KG1 (cell line): Measurements from ENCODE around the gene PERCC1.

Source experiments
- DNase-seq: peaks from one replicate; lab custom pipeline; 2025; lab: John Stamatoyannopoulos, UW

PERCC1 gene

GRCh38 chr16:1450218-1450617, 19.3 kb downstream of the PERCC1 start:
- DNase-seq, result no peak

GRCh38 chr16:1450841-1451240, 20.0 kb downstream of the PERCC1 start:
- DNase-seq, result no peak

DNA sequence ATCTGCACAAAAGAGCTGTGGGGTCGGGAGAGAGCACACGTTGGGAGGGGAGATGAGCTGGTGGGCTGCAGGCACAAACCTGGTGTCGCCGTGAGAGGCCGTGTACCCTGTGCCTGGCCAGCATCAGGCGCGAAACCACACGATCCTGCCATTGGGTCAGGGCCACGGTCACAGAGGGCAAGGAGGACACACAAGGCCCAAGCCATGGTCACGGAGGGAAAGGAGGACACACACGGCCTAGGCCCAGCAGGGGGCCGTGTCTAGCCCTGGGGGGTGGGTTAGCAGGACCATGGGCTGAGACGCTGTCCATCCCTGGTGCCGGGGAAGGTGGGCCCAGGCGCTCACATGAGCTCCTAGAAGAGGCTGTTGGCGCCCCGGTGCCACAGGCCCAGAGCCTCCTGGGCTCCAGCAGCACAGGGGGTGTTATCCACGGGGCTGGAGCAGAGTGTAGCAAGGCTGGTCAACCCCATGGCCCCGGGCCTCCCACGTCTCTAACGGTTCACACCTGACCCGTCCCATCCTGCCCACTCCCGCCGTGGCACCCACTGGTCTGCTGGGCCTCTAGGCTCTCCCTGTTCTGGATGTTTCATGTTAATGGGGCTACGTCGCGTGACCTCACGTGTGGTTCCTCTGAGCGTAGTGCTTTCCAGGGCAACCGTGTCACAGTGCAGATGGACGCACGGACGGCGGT, 21.0 kb downstream of the PERCC1 start:
- DNase-seq, result no peak

DNA sequence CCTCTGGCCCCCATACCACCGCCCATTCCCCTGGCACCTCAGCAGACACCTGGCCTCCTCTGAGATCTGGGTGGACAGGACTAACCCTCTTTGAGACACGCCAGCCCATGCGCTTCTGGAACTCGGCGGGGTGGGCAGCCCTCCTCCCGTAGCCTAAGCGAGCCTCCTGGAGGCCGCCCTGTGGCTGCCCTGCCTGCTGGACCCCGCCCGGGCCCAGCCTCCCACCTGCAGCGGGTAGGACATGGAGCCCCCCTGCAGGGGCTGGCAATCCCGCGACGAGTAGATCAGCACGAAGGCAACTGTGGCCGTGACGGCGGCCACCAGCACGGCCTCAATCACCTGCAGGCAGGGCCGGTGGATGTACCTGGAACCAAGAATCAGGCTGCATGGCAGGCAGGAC, 21.7 kb downstream of the PERCC1 start:
- DNase-seq, result no peak

DNA sequence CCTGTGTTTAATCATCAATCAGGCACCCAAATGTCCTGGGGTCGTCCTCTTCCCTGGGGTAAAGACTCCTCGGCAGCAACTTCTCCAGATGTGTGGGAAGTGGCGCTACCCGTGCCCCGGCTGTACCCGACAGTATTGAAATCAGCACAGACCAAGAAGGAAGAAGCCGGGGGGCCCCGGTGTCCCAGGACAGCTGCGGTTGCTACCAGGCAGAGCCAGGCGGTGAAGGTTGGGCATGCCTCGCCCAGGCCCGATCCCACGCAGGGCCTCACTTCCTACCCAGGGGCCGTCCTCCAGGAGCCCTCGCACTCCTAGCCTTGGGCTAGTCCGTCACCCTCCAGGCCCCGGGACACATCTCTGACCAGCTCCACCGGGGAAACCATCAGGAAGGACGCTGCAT, 22.4 kb downstream of the PERCC1 start:
- DNase-seq, result no peak

DNA sequence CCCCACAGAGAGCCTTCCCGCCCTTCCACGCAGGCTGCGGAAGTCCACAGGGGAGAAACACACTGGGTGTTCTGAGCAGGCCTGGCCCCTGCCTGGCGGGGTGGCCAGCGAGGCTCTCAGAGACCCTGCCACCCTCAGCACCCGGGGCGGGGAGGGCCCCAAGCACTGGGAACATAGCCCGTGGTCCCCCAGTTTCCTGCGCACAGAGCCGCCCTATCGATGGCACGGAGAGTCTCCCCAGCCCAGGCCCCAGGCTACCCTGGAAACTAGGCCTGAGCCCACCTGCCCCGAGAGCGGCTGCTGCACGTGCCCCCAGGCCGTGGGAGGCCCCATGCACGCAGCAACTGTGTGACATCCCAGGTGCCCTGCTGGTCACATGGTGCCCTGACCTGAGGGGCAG, 23.7 kb downstream of the PERCC1 start:
- no peak for DNase-seq

DNA sequence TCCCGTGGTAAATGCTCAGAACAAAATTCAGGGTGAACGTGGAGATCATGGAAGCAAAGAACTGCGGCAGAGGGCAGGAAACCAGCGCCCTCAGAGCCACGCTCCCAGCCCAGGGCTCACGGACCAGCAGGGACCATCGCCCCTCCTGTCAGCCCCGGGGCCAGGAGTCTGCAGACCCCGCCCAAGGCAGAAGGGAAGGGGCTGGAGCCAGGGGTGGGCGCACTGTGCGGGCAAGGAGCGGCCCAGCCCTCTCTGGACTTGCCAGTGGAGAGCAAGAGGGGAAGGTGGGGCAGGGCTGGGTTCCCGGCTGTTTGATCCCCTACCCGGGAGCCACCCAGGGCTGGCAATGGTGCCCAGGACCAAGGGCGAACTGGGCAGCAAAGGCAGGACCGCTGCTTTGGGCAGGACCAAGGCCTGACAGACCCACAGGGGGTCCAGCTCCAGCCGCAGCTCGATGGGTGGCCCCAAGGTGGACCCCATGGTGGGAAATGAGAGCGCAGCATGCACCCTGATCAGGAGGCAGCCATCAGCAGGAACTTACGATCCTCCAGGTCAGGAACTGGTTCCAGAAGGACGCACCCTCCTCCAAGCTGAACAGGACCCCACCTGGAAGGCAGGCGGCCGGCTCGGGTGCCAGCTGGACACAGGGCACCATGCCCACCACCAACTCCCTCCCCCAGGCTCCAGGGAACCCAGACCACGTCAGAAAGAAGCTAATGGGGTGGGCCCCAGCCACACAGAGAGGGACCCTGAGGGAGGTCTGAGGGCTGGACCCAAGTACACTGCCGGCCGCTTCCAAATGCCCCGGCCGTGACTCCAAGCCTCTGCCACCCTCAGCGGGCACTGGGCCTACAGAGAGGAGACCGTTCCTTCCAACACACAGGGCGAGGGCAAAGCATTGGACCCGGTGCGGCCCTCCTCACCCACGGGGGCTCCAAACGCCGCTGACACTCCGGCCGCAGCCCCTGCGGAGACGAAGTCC, 24.6 kb downstream of the PERCC1 start:
- DNase-seq, result no peak

DNA sequence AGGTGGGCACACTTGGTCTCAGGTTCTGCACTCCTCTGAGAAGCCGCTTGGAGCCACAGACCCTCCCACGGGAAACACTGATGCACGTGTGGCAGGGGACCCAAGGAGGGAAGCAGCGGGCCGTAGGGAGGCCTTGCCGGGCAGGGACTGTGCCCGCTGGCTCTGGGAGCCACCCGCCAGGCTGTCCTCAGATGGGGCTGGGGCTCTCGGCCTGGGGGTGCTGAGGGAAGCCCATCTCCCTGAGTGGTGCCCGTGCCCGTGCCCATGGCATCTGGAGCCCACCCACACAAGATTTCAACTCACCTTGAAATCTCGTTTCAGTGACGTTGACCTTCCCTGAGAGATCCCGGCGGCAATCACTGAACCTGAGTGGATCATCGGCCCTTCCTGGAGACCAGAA, 26.1 kb downstream of the PERCC1 start:
- no peak for DNase-seq

DNA sequence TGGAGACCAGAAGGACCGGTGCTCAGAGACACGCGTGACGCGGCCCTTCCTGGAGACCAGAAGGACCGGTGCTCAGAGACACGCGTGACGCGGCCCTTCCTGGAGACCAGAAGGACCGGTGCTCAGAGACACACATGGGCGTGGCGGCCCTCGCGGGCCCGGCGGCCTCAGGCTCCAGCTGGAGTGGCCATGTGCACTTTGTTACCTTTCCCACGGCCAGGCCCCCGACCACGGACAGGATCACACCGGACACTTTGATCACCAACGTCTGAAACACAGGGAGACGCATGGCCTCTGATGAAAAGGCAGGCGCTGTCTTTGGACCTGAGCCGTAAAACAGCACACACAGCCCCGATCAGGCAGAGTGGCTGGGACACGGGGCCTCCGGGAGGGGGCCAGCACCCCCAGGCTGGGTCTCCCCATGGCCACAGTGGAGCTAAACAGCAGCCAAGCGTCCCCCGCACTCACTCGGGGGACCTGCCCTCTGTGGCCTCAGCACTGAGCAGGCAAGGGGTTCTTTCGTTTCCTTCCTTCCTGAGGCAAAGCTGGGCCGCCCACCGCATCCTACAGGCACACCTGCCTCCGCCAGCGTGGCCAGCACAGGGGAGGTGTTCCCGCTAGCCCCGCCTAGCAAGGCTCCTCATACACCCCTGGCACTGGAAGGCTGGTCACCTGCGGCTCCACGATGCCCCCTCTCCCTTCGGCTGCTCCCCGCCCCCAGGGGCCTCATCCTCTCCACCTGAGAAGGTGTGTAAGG, 26.8 kb downstream of the PERCC1 start:
- no peak for DNase-seq

- DNase-seq, result no peak
These were observed 27.6 kb downstream of the PERCC1 start for GRCh38 chr16:1458336-1458976.

DNA sequence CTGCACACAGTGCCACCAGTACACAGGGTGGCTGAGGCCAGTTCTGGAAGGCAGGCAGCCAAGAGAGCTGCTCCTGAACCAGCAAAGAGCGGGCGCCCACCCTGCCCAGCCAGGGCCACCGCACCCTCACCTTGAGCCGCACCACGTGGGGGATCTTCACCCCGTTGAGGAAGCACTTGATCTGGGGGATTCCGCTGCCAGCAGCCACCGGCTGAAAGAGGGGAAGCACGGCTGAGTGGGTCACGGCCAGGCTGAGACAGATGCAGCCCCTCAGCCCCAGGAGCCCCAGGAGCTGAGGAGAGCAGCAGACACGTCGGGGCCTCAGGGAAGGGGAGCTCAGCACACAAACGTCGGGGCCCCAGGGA, 28.1 kb downstream of the PERCC1 start:
- no peak for DNase-seq

DNA sequence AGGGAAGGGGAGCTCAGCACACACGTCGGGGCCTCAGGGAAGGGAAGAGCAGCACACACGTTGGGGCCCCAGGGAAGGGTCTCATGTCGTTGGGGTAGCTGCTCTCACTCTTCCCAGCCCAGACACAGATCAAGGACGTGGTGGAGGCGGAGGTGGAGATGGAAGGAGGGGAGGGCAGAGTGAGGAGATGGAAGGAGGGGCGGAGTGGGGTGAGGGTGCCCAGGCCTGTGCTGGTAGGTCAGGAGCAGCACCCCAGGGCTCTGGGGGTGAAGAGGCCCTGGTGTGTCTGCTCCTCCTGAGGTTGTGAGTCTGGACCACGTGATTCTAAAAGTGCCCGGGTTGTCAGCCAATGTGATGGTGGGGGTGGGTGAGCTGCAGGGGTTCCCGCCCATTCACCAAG, 29.1 kb downstream of the PERCC1 start:
- DNase-seq, result no peak

- DNase-seq, result no peak
These were observed 29.8 kb downstream of the PERCC1 start for GRCh38 chr16:1460602-1461138.

- no peak for DNase-seq
These were observed 30.3 kb downstream of the PERCC1 start for GRCh38 chr16:1461146-1461545.

- DNase-seq, result no peak
These were observed 33.5 kb downstream of the PERCC1 start for GRCh38 chr16:1464196-1464893.

GRCh38 chr16:1464894-1465566, 34.2 kb downstream of the PERCC1 start:
- no peak for DNase-seq

GRCh38 chr16:1465567-1465915, 34.7 kb downstream of the PERCC1 start:
- no peak for DNase-seq

GRCh38 chr16:1466054-1466453, 35.2 kb downstream of the PERCC1 start:
- DNase-seq, result no peak

GRCh38 chr16:1466968-1467521, 36.2 kb downstream of the PERCC1 start:
- DNase-seq, result no peak

GRCh38 chr16:1468426-1468810, 37.5 kb downstream of the PERCC1 start:
- DNase-seq, result no peak
